ENCODE data around the gene ARF6.
"Not testable (repeated sequence)": the region's sequence is repeated elsewhere in the genome, so short reads cannot be mapped to it uniquely, and the experiment has no call there.

ARF6 gene

DNA sequence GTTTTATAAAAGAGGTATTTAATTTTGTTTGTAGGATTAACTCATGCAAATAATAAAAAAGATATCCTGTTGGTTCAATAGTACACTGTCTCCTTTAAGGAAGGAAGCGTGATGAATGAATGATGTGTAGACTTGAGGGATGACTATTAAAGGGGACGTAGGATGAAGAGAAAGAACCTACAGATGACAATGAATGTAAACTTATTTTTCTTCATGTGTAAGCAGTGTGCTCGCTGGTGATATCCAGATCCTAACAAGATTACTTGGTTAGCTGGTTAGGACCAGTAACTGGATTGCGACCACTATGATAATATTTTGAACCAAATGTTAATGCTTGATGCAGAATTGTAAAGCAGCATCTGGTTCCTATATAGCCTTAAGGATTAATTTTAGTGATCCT, 2.6 kb downstream of the ARF6 start:
- TF ChIP-seq ISL1 (CRISPR knock-in tag; IDR thresholded peaks at IDR 0.05) (no peak), TCF4 (CRISPR knock-in tag; IDR thresholded peaks at IDR 0.05; ENCODE audit: borderline replicate concordance) (no peak), SNAI2 (CRISPR knock-in tag; IDR thresholded peaks at IDR 0.05) (no peak), CREB5 (CRISPR knock-in tag; IDR thresholded peaks at IDR 0.05; ENCODE audit: low read depth) (no peak), ARNTL (CRISPR knock-in tag; IDR thresholded peaks at IDR 0.05; ENCODE audit: borderline replicate concordance, low read depth) (no peak), ZNF8 (CRISPR knock-in tag; IDR thresholded peaks at IDR 0.05) (no peak), ZFP30 (CRISPR knock-in tag; IDR thresholded peaks at IDR 0.05) (no peak), CSDC2 (CRISPR knock-in tag; IDR thresholded peaks at IDR 0.05) (no peak), GLIS3 (CRISPR knock-in tag; IDR thresholded peaks at IDR 0.05) (no peak)
- TF ChIP-seq, protein P1, sequence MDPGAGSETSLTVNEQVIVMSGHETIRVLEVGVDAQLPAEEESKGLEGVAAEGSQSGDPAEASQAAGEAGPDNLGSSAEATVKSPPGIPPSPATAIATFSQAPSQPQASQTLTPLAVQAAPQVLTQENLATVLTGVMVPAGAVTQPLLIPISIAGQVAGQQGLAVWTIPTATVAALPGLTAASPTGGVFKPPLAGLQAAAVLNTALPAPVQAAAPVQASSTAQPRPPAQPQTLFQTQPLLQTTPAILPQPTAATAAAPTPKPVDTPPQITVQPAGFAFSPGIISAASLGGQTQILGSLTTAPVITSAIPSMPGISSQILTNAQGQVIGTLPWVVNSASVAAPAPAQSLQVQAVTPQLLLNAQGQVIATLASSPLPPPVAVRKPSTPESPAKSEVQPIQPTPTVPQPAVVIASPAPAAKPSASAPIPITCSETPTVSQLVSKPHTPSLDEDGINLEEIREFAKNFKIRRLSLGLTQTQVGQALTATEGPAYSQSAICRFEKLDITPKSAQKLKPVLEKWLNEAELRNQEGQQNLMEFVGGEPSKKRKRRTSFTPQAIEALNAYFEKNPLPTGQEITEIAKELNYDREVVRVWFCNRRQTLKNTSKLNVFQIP (CRISPR knock-in tag; IDR thresholded peaks at IDR 0.05; ENCODE audit: borderline replicate concordance, low read depth), result no peak
- ATAC-seq, result no peak

DNA sequence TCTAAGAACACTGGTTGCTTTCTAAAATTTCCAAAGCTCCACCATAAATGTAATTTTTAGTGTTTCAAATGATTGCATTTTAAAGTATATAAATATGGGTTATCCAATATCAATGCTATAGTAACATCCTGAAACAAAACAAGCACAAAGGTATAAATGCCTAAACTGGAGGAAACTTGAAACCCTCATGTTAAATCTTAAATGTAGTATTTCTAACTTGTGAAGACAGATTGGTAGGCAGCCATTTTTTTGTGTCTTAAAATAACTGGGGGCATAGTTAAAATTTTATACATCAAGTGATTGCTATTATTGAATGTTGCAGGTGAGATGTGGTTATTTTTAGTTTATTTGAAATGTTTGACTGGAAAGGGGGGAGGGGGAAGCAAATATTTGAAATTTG, 3.4 kb downstream of the ARF6 start:
- not testable (repeated sequence) for ATAC-seq

- ATAC-seq, result no peak
- no peak for TF ChIP-seq RARB (CRISPR knock-in tag; IDR thresholded peaks at IDR 0.05)
Observed at GRCh38 chr14:49896966-49897365, 4.1 kb downstream of the ARF6 start.

DNA sequence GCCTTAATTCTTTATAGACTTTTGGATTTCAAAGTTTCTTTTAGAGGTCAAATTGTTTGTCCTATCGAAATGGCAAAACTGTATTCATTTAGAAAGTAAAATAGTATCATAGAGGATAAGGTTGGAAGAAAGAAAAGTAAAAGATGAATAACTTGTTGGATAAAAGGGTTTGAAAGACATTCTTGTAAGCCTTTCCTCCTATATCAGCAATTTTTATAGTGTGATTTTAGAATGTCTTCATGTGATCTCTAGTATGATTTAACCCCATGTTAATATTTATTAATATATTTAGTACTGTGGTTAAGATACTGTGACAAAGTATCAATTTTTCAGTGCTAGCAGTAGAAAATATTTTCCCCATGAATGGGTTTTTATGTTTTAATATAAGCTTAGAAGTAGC, 4.5 kb downstream of the ARF6 start:
- ATAC-seq, result no peak
- no peak for TF ChIP-seq RARB (CRISPR knock-in tag; IDR thresholded peaks at IDR 0.05)
- no peak for TF ChIP-seq ZFP30 (CRISPR knock-in tag; IDR thresholded peaks at IDR 0.05)
- TF ChIP-seq, protein P1 (CRISPR knock-in tag; IDR thresholded peaks at IDR 0.05; ENCODE audit: borderline replicate concordance, low read depth), result no peak
- no peak for TF ChIP-seq ZNF70 (CRISPR knock-in tag; IDR thresholded peaks at IDR 0.05)
- TF ChIP-seq ZNF565 (CRISPR knock-in tag; conservative IDR thresholded peaks at IDR 0.05; ENCODE audit: low read depth), result no peak
- TF ChIP-seq CREB5 (CRISPR knock-in tag; IDR thresholded peaks at IDR 0.05; ENCODE audit: low read depth), result no peak
- TF ChIP-seq, protein P2, sequence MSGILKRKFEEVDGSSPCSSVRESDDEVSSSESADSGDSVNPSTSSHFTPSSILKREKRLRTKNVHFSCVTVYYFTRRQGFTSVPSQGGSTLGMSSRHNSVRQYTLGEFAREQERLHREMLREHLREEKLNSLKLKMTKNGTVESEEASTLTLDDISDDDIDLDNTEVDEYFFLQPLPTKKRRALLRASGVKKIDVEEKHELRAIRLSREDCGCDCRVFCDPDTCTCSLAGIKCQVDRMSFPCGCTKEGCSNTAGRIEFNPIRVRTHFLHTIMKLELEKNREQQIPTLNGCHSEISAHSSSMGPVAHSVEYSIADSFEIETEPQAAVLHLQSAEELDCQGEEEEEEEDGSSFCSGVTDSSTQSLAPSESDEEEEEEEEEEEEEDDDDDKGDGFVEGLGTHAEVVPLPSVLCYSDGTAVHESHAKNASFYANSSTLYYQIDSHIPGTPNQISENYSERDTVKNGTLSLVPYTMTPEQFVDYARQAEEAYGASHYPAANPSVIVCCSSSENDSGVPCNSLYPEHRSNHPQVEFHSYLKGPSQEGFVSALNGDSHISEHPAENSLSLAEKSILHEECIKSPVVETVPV (CRISPR knock-in tag; IDR thresholded peaks at IDR 0.05), result no peak
- TF ChIP-seq ZNF8 (CRISPR knock-in tag; IDR thresholded peaks at IDR 0.05), result no peak
- no peak for TF ChIP-seq BACH2 (CRISPR knock-in tag; IDR thresholded peaks at IDR 0.05; ENCODE audit: borderline replicate concordance)
- TF ChIP-seq ZFP3 (CRISPR knock-in tag; IDR thresholded peaks at IDR 0.05), result no peak
- TF ChIP-seq, protein P3, sequence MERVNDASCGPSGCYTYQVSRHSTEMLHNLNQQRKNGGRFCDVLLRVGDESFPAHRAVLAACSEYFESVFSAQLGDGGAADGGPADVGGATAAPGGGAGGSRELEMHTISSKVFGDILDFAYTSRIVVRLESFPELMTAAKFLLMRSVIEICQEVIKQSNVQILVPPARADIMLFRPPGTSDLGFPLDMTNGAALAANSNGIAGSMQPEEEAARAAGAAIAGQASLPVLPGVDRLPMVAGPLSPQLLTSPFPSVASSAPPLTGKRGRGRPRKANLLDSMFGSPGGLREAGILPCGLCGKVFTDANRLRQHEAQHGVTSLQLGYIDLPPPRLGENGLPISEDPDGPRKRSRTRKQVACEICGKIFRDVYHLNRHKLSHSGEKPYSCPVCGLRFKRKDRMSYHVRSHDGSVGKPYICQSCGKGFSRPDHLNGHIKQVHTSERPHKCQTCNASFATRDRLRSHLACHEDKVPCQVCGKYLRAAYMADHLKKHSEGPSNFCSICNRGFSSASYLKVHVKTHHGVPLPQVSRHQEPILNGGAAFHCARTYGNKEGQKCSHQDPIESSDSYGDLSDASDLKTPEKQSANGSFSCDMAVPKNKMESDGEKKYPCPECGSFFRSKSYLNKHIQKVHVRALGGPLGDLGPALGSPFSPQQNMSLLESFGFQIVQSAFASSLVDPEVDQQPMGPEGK (CRISPR knock-in tag; IDR thresholded peaks at IDR 0.05; ENCODE audit: borderline replicate concordance), result no peak
- TF ChIP-seq ESRRG (CRISPR knock-in tag; IDR thresholded peaks at IDR 0.05), result no peak
- TF ChIP-seq, protein P4, sequence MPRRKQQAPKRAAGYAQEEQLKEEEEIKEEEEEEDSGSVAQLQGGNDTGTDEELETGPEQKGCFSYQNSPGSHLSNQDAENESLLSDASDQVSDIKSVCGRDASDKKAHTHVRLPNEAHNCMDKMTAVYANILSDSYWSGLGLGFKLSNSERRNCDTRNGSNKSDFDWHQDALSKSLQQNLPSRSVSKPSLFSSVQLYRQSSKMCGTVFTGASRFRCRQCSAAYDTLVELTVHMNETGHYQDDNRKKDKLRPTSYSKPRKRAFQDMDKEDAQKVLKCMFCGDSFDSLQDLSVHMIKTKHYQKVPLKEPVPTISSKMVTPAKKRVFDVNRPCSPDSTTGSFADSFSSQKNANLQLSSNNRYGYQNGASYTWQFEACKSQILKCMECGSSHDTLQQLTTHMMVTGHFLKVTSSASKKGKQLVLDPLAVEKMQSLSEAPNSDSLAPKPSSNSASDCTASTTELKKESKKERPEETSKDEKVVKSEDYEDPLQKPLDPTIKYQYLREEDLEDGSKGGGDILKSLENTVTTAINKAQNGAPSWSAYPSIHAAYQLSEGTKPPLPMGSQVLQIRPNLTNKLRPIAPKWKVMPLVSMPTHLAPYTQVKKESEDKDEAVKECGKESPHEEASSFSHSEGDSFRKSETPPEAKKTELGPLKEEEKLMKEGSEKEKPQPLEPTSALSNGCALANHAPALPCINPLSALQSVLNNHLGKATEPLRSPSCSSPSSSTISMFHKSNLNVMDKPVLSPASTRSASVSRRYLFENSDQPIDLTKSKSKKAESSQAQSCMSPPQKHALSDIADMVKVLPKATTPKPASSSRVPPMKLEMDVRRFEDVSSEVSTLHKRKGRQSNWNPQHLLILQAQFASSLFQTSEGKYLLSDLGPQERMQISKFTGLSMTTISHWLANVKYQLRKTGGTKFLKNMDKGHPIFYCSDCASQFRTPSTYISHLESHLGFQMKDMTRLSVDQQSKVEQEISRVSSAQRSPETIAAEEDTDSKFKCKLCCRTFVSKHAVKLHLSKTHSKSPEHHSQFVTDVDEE (CRISPR knock-in tag; IDR thresholded peaks at IDR 0.05), result no peak
- TF ChIP-seq GLIS3 (CRISPR knock-in tag; IDR thresholded peaks at IDR 0.05), result no peak
- TF ChIP-seq ISL1 (CRISPR knock-in tag; IDR thresholded peaks at IDR 0.05), result no peak
- no peak for TF ChIP-seq TOX (CRISPR knock-in tag; IDR thresholded peaks at IDR 0.05; ENCODE audit: borderline replicate concordance)
- TF ChIP-seq PPARA (CRISPR knock-in tag; IDR thresholded peaks at IDR 0.05; ENCODE audit: borderline replicate concordance), result no peak
